ENCODE measurements around the gene TRRAP.

GRCh38 chr7:99014113-99014985 is 136.0 kb downstream of the TRRAP start:
- TF ChIP-seq CTCF (IDR thresholded peaks at IDR 0.05) (no peak), POLR2A (IDR thresholded peaks at IDR 0.05) (no peak)
